ENCODE results near the gene JPT1.

- TF ChIP-seq POLR2A (IDR thresholded peaks at IDR 0.05; ENCODE audit: low read depth, low read length) = no peak
- no peak for TF ChIP-seq TAF1 (IDR thresholded peaks at IDR 0.05; ENCODE audit: low read depth, low read length)
Observed at GRCh38 chr17:75142236-75142971, 11.9 kb downstream of the JPT1 start.

All from GM12891 (cell line).